GM23338 (cell line): ENCODE measurements around the gene MUC12. TPM values are rescaled to one million over a fixed set of nuclear protein-coding genes. Genes with fewer than 3 reads are reported as not detected.
"Not testable (repeated sequence)": the region's sequence is repeated elsewhere in the genome, so short reads cannot be mapped to it uniquely, and the experiment has no call there.

ENCODE experiments used
- ATAC-seq: fragments of 200-7000 bp; cut with Tn5 transposase; 3 replicates; pipeline ENCODE4 v1.9.1; 2020
- DNase-seq: peaks from one replicate; pipeline ENCODE4 v3.0.0-alpha.2; 2015; ENCODE audit warnings: low spot score
- H2AFZ ChIP-seq: fragments of 200-600 bp; sonication (generic); 2 replicates; pipeline ENCODE4 v1.8.0; 2016; ENCODE audit warnings: antibody characterized with exemption, mild to moderate bottlenecking, moderate library complexity
- H3F3A ChIP-seq: fragments of 200-600 bp; sonication (generic); replicated peaks from 2 replicates; pipeline ENCODE4 v1.8.0; 2017; ENCODE audit warnings: antibody characterized with exemption, mixed run types, low read depth
- H3K27ac ChIP-seq: fragments of 200-600 bp; sonication (generic); 2 replicates; pipeline ENCODE4 v1.6.1; 2016; ENCODE audit warnings: low read depth
- H3K27me3 ChIP-seq: fragments of 200-600 bp; sonication (generic); 2 replicates; pipeline ENCODE4 v1.8.0; 2016; ENCODE audit warnings: mild to moderate bottlenecking, mixed run types, moderate library complexity; ENCODE audit not compliant: insufficient read depth
- H3K36me3 ChIP-seq: fragments of 200-600 bp; sonication (generic); 2 replicates; pipeline ENCODE4 v1.8.0; 2016; ENCODE audit warnings: mild to moderate bottlenecking; ENCODE audit not compliant: insufficient read depth
- H3K4me1 ChIP-seq: fragments of 200-600 bp; sonication (generic); 2 replicates; pipeline ENCODE4 v1.8.0; 2016; ENCODE audit warnings: mild to moderate bottlenecking, moderate library complexity; ENCODE audit not compliant: insufficient read depth
- H3K4me2 ChIP-seq: fragments of 200-600 bp; sonication (generic); 2 replicates; pipeline ENCODE4 v1.7.1; 2017; ENCODE audit warnings: mixed run types
- H3K4me3 ChIP-seq: fragments of 200-600 bp; sonication (generic); 2 replicates; pipeline ENCODE4 v1.6.1; 2016; ENCODE audit warnings: mixed run types
- H3K79me2 ChIP-seq: fragments of 200-600 bp; sonication (generic); replicated peaks from 2 replicates; pipeline ENCODE4 v1.8.0; 2017; ENCODE audit warnings: mild to moderate bottlenecking; ENCODE audit not compliant: insufficient read depth
- H3K9me2 ChIP-seq: fragments of 200-600 bp; sonication (generic); 2 replicates; pipeline ENCODE4 v1.8.0; 2017; ENCODE audit not compliant: insufficient read depth
- H4K20me1 ChIP-seq: fragments of 200-600 bp; sonication (generic); replicated peaks from 2 replicates; pipeline ENCODE4 v1.8.0; 2017; ENCODE audit warnings: mild to moderate bottlenecking; ENCODE audit not compliant: insufficient read depth
- H3K27ac Mint-ChIP-seq: 2 replicates; pipeline ENCODE4 v1.8.0; 2020; ENCODE audit warnings: inconsistent platforms, mild to moderate bottlenecking, moderate library complexity, mixed read lengths
- H3K27me3 Mint-ChIP-seq: 3 replicates; pipeline ENCODE4 v1.8.0; 2022; ENCODE audit warnings: low read depth, mild to moderate bottlenecking, moderate library complexity, mixed read lengths, inconsistent platforms; ENCODE audit not compliant: insufficient read depth, poor library complexity
- H3K36me3 Mint-ChIP-seq: 3 replicates; pipeline ENCODE4 v1.8.0; 2021; ENCODE audit warnings: low read depth, mild to moderate bottlenecking, inconsistent platforms, moderate library complexity, mixed read lengths
- H3K4me1 Mint-ChIP-seq: 3 replicates; pipeline ENCODE4 v1.8.0; 2020; ENCODE audit warnings: mild to moderate bottlenecking, inconsistent platforms, mixed read lengths
- H3K4me3 Mint-ChIP-seq: 3 replicates; pipeline ENCODE4 v1.8.0; 2021; ENCODE audit warnings: moderate library complexity, mild to moderate bottlenecking, inconsistent platforms, mixed read lengths
- H3K9me3 Mint-ChIP-seq: 3 replicates; pipeline ENCODE4 v1.8.0; 2020; ENCODE audit warnings: moderate library complexity, mild to moderate bottlenecking, inconsistent platforms, mixed read lengths
- polyA plus RNA-seq: library from polyadenylated mRNA; unstranded; fragments of >200 nt; fragmentation: Nextera tagmentation; extraction: Ambion mirVana; gene quantifications from 2 replicates; pipeline ENCODE4 v1.2.1, GENCODE V29; 2016
- total RNA-seq: library from RNA; depleted of rRNA; stranded (reverse); fragments of >200 nt; shearing (Covaris generic); gene quantifications from 2 replicates; pipeline ENCODE4 v1.2.3, GENCODE V29; 2014

Gene MUC12
- total and polyA plus RNA-seq, 2 experiments from 2014 or later: 4.6 to 18.0 TPM

DNA sequence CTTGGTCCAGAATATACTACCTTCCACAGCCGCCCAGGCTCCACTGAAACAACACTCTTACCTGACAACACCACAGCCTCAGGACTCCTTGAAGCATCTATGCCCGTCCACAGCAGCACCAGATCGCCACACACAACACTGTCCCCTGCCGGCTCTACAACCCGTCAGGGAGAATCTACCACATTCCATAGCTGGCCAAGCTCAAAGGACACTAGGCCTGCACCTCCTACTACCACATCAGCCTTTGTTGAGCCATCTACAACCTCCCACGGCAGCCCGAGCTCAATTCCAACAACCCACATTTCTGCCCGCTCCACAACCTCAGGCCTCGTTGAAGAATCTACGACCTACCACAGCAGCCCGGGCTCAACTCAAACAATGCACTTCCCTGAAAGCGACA, 22.9 kb downstream of the MUC12 start:
- not testable (repeated sequence) for H3K27ac ChIP-seq

GRCh38 chr7:100994671-100995070, 25.3 kb downstream of the MUC12 start:
- not testable (repeated sequence) for H3K4me1 ChIP-seq, H3K36me3 ChIP-seq, H3K27me3 ChIP-seq, H3K4me3 ChIP-seq, H3F3A ChIP-seq, H3K79me2 ChIP-seq, H3K4me2 ChIP-seq, H3K27ac Mint-ChIP-seq, H3K27me3 Mint-ChIP-seq, H3K4me3 Mint-ChIP-seq, H2AFZ ChIP-seq, H3K9me2 ChIP-seq, H4K20me1 ChIP-seq, H3K4me1 Mint-ChIP-seq, H3K9me3 Mint-ChIP-seq, H3K27ac ChIP-seq, DNase-seq, H3K36me3 Mint-ChIP-seq, ATAC-seq

More for the DNA sequence above, 22.9 kb downstream of the MUC12 start:
- not testable (repeated sequence) for H3K4me2 ChIP-seq, H4K20me1 ChIP-seq, H2AFZ ChIP-seq, H3K79me2 ChIP-seq, H3K36me3 ChIP-seq, H3K36me3 Mint-ChIP-seq, DNase-seq, H3K4me1 Mint-ChIP-seq, H3K9me2 ChIP-seq, H3K27me3 Mint-ChIP-seq, ATAC-seq, H3F3A ChIP-seq, H3K9me3 Mint-ChIP-seq, H3K4me1 ChIP-seq, H3K27ac Mint-ChIP-seq, H3K27me3 ChIP-seq, H3K4me3 ChIP-seq, H3K4me3 Mint-ChIP-seq

GRCh38 chr7:100998530-100998929, 29.2 kb downstream of the MUC12 start:
- H3K27me3 ChIP-seq, H4K20me1 ChIP-seq, H3K4me2 ChIP-seq, H3K27ac ChIP-seq, H3K9me2 ChIP-seq, H3K79me2 ChIP-seq, H3K4me3 ChIP-seq, H3K4me1 Mint-ChIP-seq, H3K27ac Mint-ChIP-seq, H3K4me3 Mint-ChIP-seq, H3K27me3 Mint-ChIP-seq, DNase-seq, H3K4me1 ChIP-seq, H3K36me3 ChIP-seq, H2AFZ ChIP-seq, H3F3A ChIP-seq, H3K36me3 Mint-ChIP-seq, ATAC-seq: not testable (repeated sequence)
- peaks cover 19% of the 10 kb centered on the region for H3K9me3 Mint-ChIP-seq

GRCh38 chr7:100999334-100999733, 30.0 kb downstream of the MUC12 start:
- H3K79me2 ChIP-seq, H4K20me1 ChIP-seq, H3K36me3 ChIP-seq, H3K4me1 Mint-ChIP-seq, H2AFZ ChIP-seq, H3K4me2 ChIP-seq, H3K27ac ChIP-seq, H3F3A ChIP-seq, H3K27ac Mint-ChIP-seq, H3K9me2 ChIP-seq, H3K27me3 ChIP-seq, H3K4me3 ChIP-seq, H3K27me3 Mint-ChIP-seq, DNase-seq, H3K36me3 Mint-ChIP-seq, H3K4me1 ChIP-seq, ATAC-seq, H3K4me3 Mint-ChIP-seq: not testable (repeated sequence)
- H3K9me3 Mint-ChIP-seq: peaks cover 19% of the 10 kb centered on the region

- H3K4me1 ChIP-seq, H3K4me3 ChIP-seq, H3K4me3 Mint-ChIP-seq, H3K36me3 ChIP-seq, H3F3A ChIP-seq, H2AFZ ChIP-seq, H3K36me3 Mint-ChIP-seq, H3K27ac ChIP-seq, H3K27ac Mint-ChIP-seq, H3K79me2 ChIP-seq, DNase-seq, H3K4me1 Mint-ChIP-seq, H3K27me3 Mint-ChIP-seq, ATAC-seq, H3K27me3 ChIP-seq, H3K9me2 ChIP-seq, H3K4me2 ChIP-seq, H4K20me1 ChIP-seq: not testable (repeated sequence)
- peaks cover 19% of the 10 kb centered on the region for H3K9me3 Mint-ChIP-seq
These were observed 30.7 kb downstream of the MUC12 start for GRCh38 chr7:101000025-101000424.

GRCh38 chr7:101002333-101002732, 33.0 kb downstream of the MUC12 start:
- H3K27ac Mint-ChIP-seq, H2AFZ ChIP-seq, H4K20me1 ChIP-seq, H3K4me3 ChIP-seq, H3K4me3 Mint-ChIP-seq, H3K36me3 ChIP-seq, H3K36me3 Mint-ChIP-seq, H3K27ac ChIP-seq, ATAC-seq, H3K9me2 ChIP-seq, H3K4me1 Mint-ChIP-seq, H3K27me3 Mint-ChIP-seq, H3K27me3 ChIP-seq, DNase-seq, H3K4me1 ChIP-seq, H3F3A ChIP-seq, H3K79me2 ChIP-seq, H3K4me2 ChIP-seq: not testable (repeated sequence)
- H3K9me3 Mint-ChIP-seq: peaks cover 17% of the 10 kb centered on the region

GRCh38 chr7:101007361-101007760, 38.0 kb downstream of the MUC12 start:
- not testable (repeated sequence) for H3K79me2 ChIP-seq, DNase-seq, H2AFZ ChIP-seq, H3K36me3 Mint-ChIP-seq, ATAC-seq, H3K27ac Mint-ChIP-seq, H3K27me3 ChIP-seq, H3K4me2 ChIP-seq, H3K4me3 Mint-ChIP-seq, H3K4me1 Mint-ChIP-seq, H3K4me3 ChIP-seq, H3F3A ChIP-seq, H3K36me3 ChIP-seq, H3K4me1 ChIP-seq, H3K27me3 Mint-ChIP-seq, H3K9me2 ChIP-seq, H4K20me1 ChIP-seq, H3K27ac ChIP-seq
- peaks cover 15% of the 10 kb centered on the region; the same call in 2 of the 3 replicates for H3K9me3 Mint-ChIP-seq
